ENCODE results near the gene ADAMTS16. TPM values are rescaled to one million over a fixed set of nuclear protein-coding genes. Genes with fewer than 3 reads are reported as not detected.

Gene ADAMTS16
- polyA plus RNA-seq, 3 donors = not detected

DNA sequence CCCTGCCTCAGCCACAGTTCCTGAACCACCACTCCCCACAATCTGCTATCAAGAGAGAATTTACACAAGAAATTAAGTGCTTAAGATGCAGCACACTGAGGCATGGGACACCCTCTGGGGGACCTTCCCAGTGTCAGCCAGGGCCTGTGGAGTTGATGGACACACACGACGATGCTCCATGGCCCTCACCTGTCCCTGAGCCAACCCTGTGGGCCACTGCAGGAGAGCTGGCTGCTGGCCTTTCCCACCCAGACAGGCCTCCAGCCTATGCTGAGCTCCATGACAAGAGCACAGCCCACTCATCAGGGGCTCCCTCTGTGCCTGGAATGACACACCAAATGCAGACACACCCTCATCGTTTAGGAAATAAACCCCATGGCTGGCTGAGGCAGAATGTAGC is 124.6 kb downstream of the ADAMTS16 start:
- Histone ChIP-seq H3K4me1 (ENCODE audit: control insufficient read depth in 1 of 2, insufficient read depth in 2 of 2, low read length in 2 of 2) (no peaks in the 10 kb centered on the region), H3K27me3 (ENCODE audit: control insufficient read depth in 2 of 2, insufficient read depth in 2 of 2, low read length in 2 of 2) (no peaks in the 10 kb centered on the region), H3K4me2 (replicated peaks; ENCODE audit: extremely low read depth, low read length, poor library complexity, severe bottlenecking) (no peak overlapping the region), H4K20me1 (ENCODE audit: insufficient read depth, low read length) (no peaks in the 10 kb centered on the region), H3K27ac (ENCODE audit: low read depth in 1 of 2, low read length in 2 of 2) (no peak overlapping the region), H3K36me3 (replicated peaks in 1 of 2; ENCODE audit: control insufficient read depth in 1 of 2, insufficient read depth in 2 of 2, low read length in 2 of 2) (no peaks in the 10 kb centered on the region), H3K9ac (ENCODE audit: insufficient read depth, low read length, poor library complexity, severe bottlenecking) (no peak overlapping the region), H2AFZ (ENCODE audit: insufficient read depth, low read depth, low read length, poor library complexity, severe bottlenecking) (no peak overlapping the region), H3K9me3 (replicated peaks in 1 of 2; ENCODE audit: control insufficient read depth in 1 of 2, insufficient read depth in 1 of 2, low read length in 2 of 2) (peaks cover 23 to 50% of the 10 kb centered on the region in 2 donors), H3K79me2 (ENCODE audit: insufficient read depth, low read length) (no peaks in the 10 kb centered on the region), H3K4me3 (replicated peaks in 1 of 3; ENCODE audit: low read depth in 2 of 3, low read length in 3 of 3) (no peak overlapping the region)
- no peaks in the 10 kb centered on the region for H3K36me3 Mint-ChIP-seq
- no peak overlapping the region for H3K4me3 Mint-ChIP-seq
- no peak overlapping the region for H3K27ac Mint-ChIP-seq
- H3K9me3 Mint-ChIP-seq = peaks cover 10 to 44% (median 20%) of the 10 kb centered on the region in 7 donors
- TF ChIP-seq, protein P1, sequence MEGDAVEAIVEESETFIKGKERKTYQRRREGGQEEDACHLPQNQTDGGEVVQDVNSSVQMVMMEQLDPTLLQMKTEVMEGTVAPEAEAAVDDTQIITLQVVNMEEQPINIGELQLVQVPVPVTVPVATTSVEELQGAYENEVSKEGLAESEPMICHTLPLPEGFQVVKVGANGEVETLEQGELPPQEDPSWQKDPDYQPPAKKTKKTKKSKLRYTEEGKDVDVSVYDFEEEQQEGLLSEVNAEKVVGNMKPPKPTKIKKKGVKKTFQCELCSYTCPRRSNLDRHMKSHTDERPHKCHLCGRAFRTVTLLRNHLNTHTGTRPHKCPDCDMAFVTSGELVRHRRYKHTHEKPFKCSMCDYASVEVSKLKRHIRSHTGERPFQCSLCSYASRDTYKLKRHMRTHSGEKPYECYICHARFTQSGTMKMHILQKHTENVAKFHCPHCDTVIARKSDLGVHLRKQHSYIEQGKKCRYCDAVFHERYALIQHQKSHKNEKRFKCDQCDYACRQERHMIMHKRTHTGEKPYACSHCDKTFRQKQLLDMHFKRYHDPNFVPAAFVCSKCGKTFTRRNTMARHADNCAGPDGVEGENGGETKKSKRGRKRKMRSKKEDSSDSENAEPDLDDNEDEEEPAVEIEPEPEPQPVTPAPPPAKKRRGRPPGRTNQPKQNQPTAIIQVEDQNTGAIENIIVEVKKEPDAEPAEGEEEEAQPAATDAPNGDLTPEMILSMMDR (IDR thresholded peaks at IDR 0.05) = no peak
- intact Hi-C loops (cut with micrococcal nuclease) = no loop called here
- 92% methylated on average over 3 of the region's 3 CpGs for WGBS (ENCODE audit: insufficient coverage)
- no peak for DNase-seq
- H3K27me3 Mint-ChIP-seq (ENCODE audit: low read depth in 3 of 3) = peaks cover 0 to 1% (median 1%) of the 10 kb centered on the region in 3 donors
- no peaks in the 10 kb centered on the region for H3K4me1 Mint-ChIP-seq

DNA sequence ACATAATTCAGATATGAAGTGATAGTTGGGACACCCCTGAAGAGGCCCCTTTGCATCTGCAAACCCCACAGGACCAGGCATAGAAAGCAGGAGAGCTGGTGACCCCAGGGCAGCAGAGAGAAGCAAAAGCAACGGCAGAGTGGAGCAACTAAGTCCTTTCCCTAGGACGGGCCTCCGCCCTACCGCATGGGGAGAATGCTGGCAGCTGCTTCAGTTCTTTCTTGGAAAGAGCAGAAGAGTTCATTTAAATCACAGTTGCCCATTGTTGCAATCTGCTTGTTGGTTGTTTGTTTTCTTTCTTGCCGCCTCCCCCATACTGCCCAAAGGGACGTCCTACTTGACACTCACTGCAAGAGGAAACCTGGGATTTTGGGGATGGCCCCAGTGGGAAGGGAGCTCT is 126.2 kb downstream of the ADAMTS16 start:
- H3K36me3 Mint-ChIP-seq = no peaks in the 10 kb centered on the region
- H3K9me3 ChIP-seq (replicated peaks in 1 of 2; ENCODE audit: control insufficient read depth in 1 of 2, insufficient read depth in 1 of 2, low read length in 2 of 2) = peaks cover 25 to 62% of the 10 kb centered on the region in 2 donors
- no peaks in the 10 kb centered on the region for H3K79me2 ChIP-seq (ENCODE audit: insufficient read depth, low read length)
- no peaks in the 10 kb centered on the region for H3K4me1 ChIP-seq (ENCODE audit: control insufficient read depth in 1 of 2, insufficient read depth in 2 of 2, low read length in 2 of 2)
- H3K36me3 ChIP-seq (replicated peaks in 1 of 2; ENCODE audit: control insufficient read depth in 1 of 2, insufficient read depth in 2 of 2, low read length in 2 of 2) = no peaks in the 10 kb centered on the region
- no peak overlapping the region for H3K27ac ChIP-seq (ENCODE audit: low read depth in 1 of 2, low read length in 2 of 2)
- H2AFZ ChIP-seq (ENCODE audit: insufficient read depth, low read depth, low read length, poor library complexity, severe bottlenecking) = no peak overlapping the region
- H3K4me1 Mint-ChIP-seq = no peaks in the 10 kb centered on the region
- H3K4me3 Mint-ChIP-seq = no peak overlapping the region
- H3K27me3 Mint-ChIP-seq (ENCODE audit: low read depth in 3 of 3) = peaks cover 0 to 1% (median 0%) of the 10 kb centered on the region in 3 donors
- no peak overlapping the region for H3K9ac ChIP-seq (ENCODE audit: insufficient read depth, low read length, poor library complexity, severe bottlenecking)
- H3K27me3 ChIP-seq (ENCODE audit: control insufficient read depth in 2 of 2, insufficient read depth in 2 of 2, low read length in 2 of 2) = no peaks in the 10 kb centered on the region
- 67% methylated on average over 3 of the region's 6 CpGs for WGBS (ENCODE audit: insufficient coverage)
- H3K9me3 Mint-ChIP-seq = peaks cover 14 to 49% (median 25%) of the 10 kb centered on the region in 7 donors
- H3K27ac Mint-ChIP-seq = no peak overlapping the region
- intact Hi-C loops (cut with micrococcal nuclease) = no loop called here
- H3K4me3 ChIP-seq (replicated peaks in 1 of 3; ENCODE audit: low read depth in 2 of 3, low read length in 3 of 3) = no peak overlapping the region
- no peaks in the 10 kb centered on the region for H4K20me1 ChIP-seq (ENCODE audit: insufficient read depth, low read length)
- no peak for DNase-seq
- no peak overlapping the region for H3K4me2 ChIP-seq (replicated peaks; ENCODE audit: extremely low read depth, low read length, poor library complexity, severe bottlenecking)
- TF ChIP-seq, protein P1 (IDR thresholded peaks at IDR 0.05) = no peak
